Skin epidermis (tissue), 12 donors: ENCODE data around the gene MYLK.
"Not testable (repeated sequence)": the region's sequence is repeated elsewhere in the genome, so short reads cannot be mapped to it uniquely, and the experiment has no call there.

ENCODE experiments used
- H3K27ac ChIP-seq, 21 experiments: fragments of 200-600 bp; sonication (generic) in 11 of 21; one replicate each; pipeline ENCODE4 v1.5.0; 2020; ENCODE audit warnings: mild to moderate bottlenecking in 3 of 21, inconsistent platforms in 2 of 21, moderate library complexity in 2 of 21
- H3K4me3 ChIP-seq, 7 experiments: fragments of 200-600 bp; sonication (generic) in 2 of 7; one replicate each; pipeline ENCODE4 v1.5.0; 2020; ENCODE audit warnings: inconsistent platforms in 2 of 7, mild to moderate bottlenecking in 2 of 7, moderate library complexity in 1 of 7

The MYLK gene

DNA sequence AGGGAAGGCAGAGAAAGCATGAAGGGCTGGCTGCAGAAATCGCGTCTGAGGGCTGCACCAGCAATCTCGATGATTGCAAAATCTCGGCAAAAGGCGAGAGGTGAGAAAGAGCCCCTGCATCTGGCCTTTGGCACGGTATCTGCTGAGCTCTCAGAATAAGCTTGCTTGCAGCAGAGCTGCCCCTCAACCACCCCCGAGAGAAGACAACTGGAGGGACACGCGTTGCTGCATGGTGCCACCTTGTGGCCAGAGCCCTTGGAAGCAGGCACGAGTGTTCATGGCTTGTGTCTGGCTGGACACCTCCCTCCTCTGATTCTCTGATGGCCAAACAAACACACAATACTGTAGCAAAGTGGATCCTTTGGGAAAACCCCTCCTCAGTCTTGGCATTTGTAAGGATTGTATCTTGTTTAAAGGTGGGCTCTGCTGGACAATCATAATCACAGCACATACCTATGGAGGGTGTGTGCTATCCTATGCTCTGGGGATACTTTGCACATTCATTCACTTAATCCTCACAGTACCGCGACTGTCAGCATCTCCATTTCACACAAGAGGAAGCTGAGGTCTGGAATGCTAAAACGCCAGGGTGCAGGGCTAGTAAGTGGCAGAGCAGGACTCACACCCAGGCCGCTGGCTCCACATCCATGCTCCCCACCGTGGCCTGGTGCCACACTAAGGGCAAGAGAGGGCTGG lies 164.9 kb downstream of the MYLK start:
- H3K4me3 ChIP-seq: not testable (repeated sequence)
- H3K27ac ChIP-seq: peak overlapping the region in 3 of 21 experiments; percentile 3 to 49 (median 49)

DNA sequence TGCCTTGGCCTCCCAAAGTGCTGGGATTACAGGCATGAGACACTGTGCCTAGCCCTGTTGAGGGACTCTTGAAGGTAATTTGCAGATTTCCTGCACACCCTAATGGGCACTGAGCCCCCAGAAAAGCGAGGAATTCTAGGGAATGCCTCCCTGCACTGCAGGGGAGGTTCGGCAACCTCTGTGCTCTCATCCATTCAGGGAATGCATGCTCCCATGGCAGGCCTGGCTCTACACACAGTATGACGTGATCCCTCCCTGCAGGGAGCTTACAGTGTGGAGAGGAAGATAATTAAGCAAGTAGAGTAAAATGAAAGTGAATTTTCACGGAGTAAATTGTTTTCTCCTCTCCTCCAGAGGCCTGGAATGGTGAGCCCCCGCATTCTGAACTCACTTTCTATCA lies 166.0 kb downstream of the MYLK start:
- Histone ChIP-seq H3K27ac (no peak overlapping the region), H3K4me3 (no peak overlapping the region)

DNA sequence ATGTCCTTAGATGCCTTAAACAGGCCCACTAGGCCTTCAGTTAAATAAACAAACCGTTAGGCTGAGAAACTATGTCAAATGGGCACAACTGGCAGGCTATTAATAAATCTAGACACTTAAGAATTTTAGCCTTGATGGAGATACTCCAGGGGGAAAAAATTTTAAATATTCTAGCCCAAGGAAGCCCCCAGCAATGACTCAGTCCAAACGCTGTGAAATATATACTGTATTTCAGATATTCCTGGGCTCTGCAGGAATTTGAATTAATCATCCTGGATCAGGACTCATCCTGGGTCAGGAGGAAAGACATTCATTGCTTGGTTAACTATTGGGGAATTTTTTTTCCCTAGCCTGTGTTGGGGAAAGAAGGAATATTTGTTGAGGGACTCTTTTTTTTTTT lies 166.7 kb downstream of the MYLK start:
- not testable (repeated sequence) for H3K4me3 ChIP-seq, H3K27ac ChIP-seq

DNA sequence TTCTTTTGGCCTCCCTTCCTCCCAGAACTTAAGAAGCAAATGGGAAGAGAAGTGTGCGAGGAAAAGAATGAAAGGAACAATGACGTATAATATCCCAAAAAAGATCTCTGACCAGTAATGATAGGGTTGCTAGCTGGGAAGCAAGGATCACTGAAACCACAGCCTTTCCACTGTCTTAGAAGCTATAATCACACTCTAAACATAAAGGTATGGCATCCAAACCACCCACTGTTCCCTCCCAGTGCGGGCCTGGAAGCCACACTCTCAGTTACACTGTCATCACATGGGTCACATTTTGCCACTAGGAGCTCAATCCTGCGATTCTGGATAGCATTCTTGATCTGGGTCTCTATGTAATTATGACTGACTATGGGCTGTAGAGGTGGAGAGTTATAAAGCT lies 167.7 kb downstream of the MYLK start:
- Histone ChIP-seq H3K4me3 (no peak overlapping the region), H3K27ac (no peak overlapping the region)

DNA sequence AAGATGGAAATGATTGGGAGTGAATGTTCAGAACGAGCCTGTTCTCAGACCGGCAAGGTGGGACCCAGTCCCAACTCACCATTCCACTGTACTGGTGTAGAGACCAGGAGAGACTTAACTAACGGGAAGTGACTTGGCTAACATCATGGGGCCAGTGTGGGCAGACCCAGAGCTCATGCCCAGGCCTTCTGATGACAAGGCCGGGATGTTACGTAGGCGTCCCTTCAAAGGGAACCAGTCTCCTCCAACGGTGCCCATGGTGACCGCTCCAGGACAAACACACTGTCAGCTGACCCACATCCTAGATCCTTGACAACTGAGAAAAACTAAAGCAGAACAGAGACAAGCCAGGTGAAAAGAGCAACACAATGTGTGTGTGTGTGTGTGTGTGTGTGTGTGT lies 170.9 kb downstream of the MYLK start:
- Histone ChIP-seq H3K27ac (peak overlapping the region in 1 of 21 experiments; percentile 48), H3K4me3 (no peak overlapping the region)

DNA sequence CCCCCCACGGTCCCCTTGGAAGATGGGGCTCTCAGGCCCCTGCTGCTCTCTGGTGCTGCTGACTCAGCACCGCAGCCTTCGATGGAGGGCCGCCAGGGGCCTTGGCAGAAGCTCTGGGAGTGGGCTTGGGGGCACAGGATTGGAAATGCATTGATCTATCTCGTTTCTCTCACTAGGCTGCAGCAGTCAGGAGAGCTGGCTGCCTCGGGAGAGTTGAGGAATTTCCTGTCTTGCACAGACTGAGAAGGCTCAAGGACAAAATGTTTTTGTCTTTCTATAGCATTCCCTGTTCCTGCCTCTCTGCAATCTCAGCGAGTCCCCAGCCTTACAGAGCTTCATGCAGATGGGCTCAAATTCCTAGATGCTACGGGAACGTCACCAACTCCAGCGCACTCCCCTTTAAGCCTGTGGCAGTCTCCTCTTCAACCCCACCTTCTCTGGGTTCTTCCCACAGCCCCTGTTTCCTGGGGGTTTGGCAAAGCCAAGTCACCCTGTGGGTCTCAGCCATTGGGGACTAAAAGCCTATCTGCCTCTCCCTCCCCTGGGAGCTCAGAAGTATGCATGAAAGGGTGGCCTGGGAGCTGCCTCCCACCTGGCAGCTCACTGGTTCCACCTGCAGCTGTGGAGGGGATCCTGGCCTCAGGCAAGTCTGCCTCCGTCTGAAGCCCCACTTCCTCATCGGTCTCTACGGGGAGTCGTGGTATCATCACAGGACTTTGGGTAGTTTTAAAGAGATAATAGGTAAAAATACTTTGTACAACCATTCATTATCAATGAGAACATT lies 171.9 kb downstream of the MYLK start:
- H3K27ac ChIP-seq: peak overlapping the region in 4 of 21 experiments; percentile 5 to 48 (median 12)
- no peak overlapping the region for H3K4me3 ChIP-seq

DNA sequence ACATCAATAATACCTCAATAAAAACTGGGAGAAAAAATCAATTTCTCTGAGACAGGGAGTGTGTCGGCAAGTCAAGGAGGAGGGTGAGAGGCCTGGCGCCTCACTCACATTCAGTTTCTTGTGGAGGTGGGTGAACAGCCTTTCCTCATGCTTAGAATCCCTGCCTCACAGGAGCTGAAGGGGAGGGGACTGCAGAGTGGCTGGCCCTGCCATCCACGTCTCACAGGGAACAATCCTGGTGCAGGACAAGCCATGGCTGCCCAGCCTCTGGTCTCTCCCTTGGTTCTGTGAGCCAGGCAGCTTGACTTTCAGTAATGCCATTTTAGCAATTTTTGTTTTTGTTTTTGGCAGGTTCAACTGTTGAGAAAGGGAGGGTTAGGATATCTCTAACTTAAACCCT lies 172.8 kb downstream of the MYLK start:
- Histone ChIP-seq H3K4me3 (no peak overlapping the region), H3K27ac (peak overlapping the region in 1 of 21 experiments; percentile 7)

DNA sequence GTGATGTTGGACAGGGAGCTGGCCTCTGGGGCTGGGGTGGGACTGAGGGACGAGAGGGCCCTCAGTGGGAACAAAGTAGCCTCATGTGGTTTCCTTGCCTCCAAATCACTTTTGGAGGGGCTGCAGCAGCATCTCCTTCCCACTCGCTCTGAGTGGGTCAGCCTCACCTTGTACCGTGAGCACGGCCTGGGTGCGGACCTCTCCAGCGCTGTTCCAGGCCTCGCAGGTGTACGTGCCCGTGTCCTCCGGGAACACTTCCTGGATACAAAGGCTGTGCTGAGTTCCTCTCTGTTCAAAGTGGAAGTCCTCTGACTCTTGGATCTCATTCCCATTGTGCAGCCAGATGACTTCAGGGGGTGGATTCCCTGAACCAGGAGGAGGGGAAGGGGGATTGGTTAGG lies 175.6 kb downstream of the MYLK start:
- no peak overlapping the region for H3K27ac ChIP-seq

DNA sequence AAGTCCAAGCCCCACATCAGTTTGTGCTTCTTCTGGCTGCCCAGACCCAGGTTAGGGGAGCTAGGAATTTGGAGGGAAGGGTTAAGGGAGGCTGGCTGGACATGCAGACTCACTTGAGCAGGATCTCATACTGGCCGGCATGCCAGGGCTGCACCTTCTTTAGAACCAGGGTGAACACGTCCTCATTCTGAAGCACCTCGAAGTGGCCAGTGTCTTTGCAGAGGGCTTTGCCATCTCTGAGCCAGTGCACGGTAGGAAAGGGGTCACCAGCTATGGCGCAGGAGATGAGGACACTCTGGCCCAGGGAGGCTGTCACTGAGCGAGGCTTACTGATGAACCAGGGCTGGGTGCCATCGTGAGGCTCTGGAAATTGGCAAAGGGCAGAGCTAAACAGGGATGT lies 176.5 kb downstream of the MYLK start:
- not testable (repeated sequence) for H3K4me3 ChIP-seq, H3K27ac ChIP-seq

More for the DNA sequence above, 175.6 kb downstream of the MYLK start:
- no peak overlapping the region for H3K4me3 ChIP-seq

DNA sequence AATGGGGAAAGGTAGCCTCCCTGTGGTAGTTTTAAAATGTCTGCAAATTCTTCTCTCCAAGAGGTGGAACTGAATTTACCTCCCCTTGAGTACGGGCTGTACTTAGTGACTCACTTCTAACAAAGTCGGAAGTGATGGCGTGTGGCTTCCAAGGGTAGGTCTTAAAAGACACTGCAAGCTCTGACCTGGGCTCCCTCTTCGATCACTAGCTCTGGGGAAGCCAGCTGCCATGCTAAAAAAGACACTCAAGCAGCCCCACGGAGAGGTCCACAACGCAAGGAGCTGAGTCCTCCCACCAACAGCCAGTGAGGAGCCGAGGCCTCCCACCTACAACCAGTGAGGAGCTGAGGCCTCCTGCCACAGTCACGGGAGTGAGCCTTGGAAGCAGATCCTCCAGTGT lies 177.3 kb downstream of the MYLK start:
- no peak overlapping the region for H3K4me3 ChIP-seq
- H3K27ac ChIP-seq: no peak overlapping the region

DNA sequence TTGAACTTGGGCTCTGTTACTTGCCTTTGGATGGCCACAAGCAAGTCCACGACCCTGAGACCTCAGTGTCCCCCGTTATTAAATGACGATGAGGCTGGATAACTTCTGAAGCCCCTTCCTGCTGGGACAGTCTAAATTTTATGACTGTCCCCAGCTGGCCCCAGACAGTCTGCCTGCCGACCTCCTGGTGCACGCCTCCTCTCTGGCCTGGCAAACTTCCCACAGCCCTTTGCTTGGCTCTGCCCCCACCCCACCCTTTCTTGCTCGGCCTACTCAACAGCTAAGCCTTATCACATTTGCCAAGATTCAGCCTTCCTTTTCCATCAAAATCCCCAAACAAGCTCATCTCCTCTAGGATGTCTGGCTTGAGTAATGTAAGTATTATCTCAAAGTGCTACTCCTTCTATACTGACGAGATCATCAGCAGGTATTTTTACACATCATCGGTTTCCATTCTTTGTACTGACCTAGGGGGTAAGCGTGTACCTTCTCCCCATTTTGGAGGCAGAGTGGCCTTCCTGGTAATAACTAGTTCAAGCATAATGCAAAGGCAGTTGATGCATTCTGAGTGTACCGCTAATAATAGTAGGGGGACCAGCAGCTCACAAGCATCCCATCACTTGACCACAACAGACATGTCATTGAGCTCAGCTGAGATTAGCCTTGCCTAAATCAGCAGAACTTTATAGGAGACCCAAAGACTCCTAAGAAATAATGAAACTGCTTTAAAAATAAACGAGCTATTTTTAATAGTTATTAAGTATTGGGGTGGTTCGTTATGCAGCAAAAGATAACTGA lies 178.4 kb downstream of the MYLK start:
- no peak overlapping the region for H3K27ac ChIP-seq
- no peak overlapping the region for H3K4me3 ChIP-seq

DNA sequence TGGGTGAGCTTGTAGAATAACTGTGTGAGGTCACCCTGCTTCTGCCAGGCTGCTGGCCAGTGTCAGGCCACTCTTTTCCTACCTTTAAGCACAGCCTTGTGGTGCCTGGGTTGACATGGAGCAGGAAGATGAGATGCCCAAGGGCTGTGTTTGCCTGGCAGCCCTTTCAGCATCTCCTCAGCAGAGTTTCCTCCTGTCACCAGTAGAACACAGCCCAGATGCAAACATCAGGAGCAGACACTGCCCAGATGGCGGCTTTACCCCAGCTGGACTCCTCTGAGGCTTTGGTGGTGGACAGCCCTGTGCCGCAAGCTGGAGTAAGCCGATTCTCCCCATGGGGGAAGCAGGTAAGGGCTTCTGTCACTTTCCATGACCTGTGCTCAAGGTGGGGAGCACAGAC lies 180.5 kb downstream of the MYLK start:
- not testable (repeated sequence) for H3K27ac ChIP-seq

DNA sequence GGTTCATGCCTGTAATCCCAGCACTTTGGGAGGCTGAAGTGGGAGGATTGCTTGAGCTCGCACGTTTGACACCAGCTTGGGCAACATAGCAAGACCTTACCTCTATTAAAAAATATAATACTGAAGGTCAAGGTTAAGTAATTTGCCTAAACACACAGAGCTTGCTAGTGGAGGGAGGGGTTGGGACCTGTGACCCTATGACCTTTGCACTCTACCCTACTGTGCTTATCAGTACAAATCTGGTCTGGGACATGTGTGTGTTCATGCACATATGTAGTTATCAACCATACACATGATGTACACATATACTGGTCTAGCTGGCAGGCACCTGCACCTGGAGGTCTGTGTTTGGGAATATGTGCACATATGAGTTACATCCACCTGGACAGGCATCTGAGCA lies 181.4 kb downstream of the MYLK start:
- Histone ChIP-seq H3K4me3 (no peak overlapping the region), H3K27ac (no peak overlapping the region)

More for the DNA sequence above, 180.5 kb downstream of the MYLK start:
- H3K4me3 ChIP-seq: not testable (repeated sequence)

DNA sequence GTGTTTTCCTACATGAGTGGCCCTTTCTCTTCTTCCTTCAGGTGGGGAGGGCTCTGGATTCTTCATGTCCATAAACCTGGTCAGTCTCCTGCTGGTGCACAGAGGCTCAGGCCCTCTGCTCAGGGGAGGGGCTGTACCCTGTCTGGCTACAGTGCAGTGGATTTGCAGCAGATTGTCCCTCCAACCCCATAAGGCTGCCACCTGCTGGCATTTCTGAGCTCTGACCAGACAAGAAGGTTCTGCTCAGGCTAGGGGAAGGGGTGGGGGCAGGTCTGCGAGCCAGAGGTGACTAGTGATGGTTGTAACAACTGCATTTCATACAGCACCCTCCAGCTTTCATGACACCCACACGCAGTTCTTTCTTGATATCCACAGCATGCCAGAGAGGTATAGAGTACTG lies 182.1 kb downstream of the MYLK start:
- H3K27ac ChIP-seq, H3K4me3 ChIP-seq: not testable (repeated sequence)

DNA sequence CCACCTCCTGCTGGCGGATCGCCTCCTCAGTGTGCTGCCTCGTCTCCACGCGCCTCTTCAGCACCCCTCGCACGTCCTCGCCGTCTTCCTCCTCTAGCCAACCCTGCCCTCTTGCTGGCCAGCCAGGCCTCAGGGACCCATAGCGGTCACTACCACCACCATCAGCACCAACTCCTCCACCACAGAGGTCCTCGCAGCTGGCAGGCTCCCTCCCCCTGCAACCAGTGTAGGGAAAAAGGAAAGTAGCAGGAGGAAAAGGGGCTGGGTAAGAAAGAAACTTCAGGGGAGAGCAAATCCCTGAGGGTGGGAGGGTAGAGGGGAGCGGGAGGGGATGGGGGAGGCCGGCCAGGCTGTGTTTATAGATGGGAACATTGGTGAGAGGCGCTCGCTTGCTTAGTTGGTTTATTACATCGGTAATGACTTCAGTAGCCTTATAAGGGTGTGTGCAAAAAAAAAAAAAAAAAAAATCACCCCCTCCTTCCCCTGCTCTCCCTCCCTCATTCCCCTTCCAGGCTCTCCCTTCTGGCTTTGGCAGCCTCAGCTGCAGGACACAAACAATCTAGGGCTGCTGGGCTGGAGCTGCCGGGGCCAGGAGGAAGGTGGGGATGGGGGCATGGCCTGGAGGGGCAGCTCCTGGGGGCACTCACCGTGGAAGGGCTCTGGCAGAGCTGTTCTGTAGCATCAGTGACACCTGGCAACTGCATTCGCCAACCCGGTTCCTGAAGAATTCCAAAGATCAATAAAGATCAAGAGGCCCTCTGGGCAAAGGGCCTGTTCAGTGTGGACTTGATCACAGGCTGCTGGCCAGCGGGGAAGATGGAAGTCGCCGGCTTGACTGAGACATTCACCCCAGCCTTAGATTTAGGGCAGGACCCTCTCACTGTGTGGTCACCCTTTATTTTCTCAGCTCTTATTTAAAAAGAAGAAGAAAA lies 183.1 kb downstream of the MYLK start:
- peak overlapping the region in 2 of 7 experiments; percentile 15 to 16 for H3K4me3 ChIP-seq
- peak overlapping the region in 4 of 21 experiments; percentile 5 to 34 (median 22) for H3K27ac ChIP-seq

DNA sequence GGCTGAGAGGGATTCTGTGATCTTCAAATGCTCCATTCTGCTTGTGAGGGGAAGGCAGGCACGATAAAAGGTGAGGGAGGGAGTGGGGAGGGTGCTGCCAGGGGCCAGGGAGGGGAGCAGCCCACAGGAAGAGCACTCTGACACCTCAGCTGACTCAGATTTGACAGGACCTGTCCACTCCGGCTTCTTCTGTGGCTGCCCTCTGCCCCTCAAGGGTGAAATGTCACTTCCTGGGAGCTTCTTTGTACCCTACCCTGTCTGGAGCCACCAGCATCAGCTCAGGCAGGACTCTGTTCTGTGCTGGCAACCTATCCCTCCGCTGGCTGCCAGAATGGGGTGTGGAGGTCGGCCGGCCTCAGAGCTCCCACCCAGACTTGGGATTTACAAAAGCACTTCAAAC lies 185.3 kb downstream of the MYLK start:
- H3K4me3 ChIP-seq: peak overlapping the region in 2 of 7 experiments; percentile 4 to 19
- peak overlapping the region in 4 of 21 experiments; percentile 26 to 65 (median 28) for H3K27ac ChIP-seq

DNA sequence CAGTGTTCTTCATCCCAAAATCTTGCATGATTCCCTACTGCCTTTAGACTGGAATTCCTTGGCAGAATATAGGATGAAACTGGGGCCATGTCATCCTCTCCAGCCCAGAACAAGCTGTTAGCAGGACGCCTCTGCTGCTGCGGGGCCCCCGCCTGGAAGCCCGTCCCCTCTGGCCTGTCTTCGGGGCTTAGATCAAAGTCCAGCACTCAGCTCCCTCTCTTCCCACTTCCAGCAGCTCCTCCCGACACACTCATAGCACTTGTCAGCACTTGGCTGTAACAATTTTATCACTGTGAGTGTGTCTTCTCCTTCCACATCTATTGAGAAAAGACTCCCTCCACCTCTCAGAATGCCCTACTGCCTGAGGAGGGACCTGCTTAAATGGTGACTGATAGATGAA lies 187.3 kb downstream of the MYLK start:
- Histone ChIP-seq H3K27ac (peak overlapping the region in 6 of 21 experiments; percentile 24 to 81 (median 69)), H3K4me3 (no peak overlapping the region)

DNA sequence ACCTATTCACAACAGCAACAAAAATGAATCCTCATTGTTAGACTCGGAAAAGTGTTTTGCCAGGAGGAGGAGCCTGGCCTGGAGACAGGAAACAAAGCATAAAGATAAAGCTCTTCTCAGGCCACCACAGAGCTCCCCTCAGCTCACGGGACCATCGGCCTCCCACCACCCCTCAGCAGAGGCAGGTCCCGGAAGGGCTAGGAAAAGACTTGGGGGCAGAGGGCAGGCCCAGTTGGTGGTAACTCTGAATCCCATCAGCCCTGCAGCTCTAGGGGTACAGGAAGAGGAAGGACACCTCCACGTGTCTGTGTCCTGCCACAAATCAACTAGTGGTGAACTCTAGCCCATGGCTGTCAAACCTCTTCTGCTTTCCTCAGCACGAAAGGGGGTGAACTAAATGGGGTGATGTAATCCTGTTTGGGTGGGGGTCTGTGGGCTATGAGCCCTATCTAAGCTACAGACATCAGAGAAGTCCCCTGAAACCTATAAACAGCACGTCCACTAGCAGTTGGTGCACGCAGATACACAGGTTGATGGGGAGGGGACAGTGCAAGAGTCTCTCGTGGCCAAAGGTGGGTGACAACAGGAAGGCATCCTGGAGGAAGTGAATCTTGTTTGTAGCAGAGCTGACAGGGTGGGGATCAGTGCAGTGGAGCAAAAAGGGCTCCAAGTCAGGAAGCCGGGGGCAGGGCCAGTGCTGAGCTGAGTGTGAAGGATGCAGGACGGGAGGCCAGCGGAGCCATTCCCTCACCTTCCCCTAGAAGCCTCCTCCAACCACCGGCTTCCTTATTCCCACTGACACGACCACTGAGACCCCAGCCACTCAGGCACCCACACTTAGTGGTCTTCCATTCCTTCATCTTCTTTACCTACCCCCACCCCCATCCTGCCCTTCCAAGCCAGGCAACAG lies 188.1 kb downstream of the MYLK start:
- H3K4me3 ChIP-seq: no peak overlapping the region
- H3K27ac ChIP-seq: peak overlapping the region in 13 of 21 experiments; percentile 16 to 89 (median 70)
